Effector memory CD4-positive, alpha-beta T cell (primary cell): ENCODE results near the gene SLC5A11.

Experiments used
- DNase-seq, 3 donors: peaks; one replicate each; pipeline ENCODE4 v3.0.0-alpha.2; 2020
- H3K27ac ChIP-seq: 2 replicates; pipeline ENCODE4 v1.7.0; 2013; ENCODE audit warnings: mild to moderate bottlenecking, low read length, moderate library complexity; ENCODE audit not compliant: insufficient read depth, poor library complexity, severe bottlenecking
- H3K27me3 ChIP-seq: replicated peaks from 2 replicates; pipeline ENCODE4 v1.7.0; 2013; ENCODE audit warnings: mild to moderate bottlenecking, low read length; ENCODE audit not compliant: insufficient read depth, control insufficient read depth, poor library complexity, severe bottlenecking
- H3K36me3 ChIP-seq: 2 replicates; pipeline ENCODE4 v1.7.0; 2013; ENCODE audit warnings: mild to moderate bottlenecking, low read length, moderate library complexity; ENCODE audit not compliant: control insufficient read depth, insufficient read depth
- H3K4me1 ChIP-seq: 2 replicates; pipeline ENCODE4 v1.7.0; 2013; ENCODE audit warnings: low read length, mild to moderate bottlenecking; ENCODE audit not compliant: control insufficient read depth, insufficient read depth, poor library complexity, severe bottlenecking
- H3K4me3 ChIP-seq: 2 replicates; pipeline ENCODE4 v1.7.0; 2013; ENCODE audit warnings: low read length, low read depth, mild to moderate bottlenecking; ENCODE audit not compliant: insufficient read depth, poor library complexity, severe bottlenecking
- H3K9me3 ChIP-seq: 2 replicates; pipeline ENCODE4 v1.7.0; 2013; ENCODE audit warnings: mild to moderate bottlenecking, low read length, moderate library complexity; ENCODE audit not compliant: control insufficient read depth

Gene SLC5A11

GRCh38 chr16:24915019-24915418 lies 69.3 kb downstream of the SLC5A11 start:
- no peak for DNase-seq
- H3K4me1 ChIP-seq: no peaks in the 10 kb centered on the region
- no peak overlapping the region for H3K4me3 ChIP-seq
- no peaks in the 10 kb centered on the region for H3K27me3 ChIP-seq
- H3K36me3 ChIP-seq: peaks cover 6% of the 10 kb centered on the region
- H3K27ac ChIP-seq: no peak overlapping the region
- H3K9me3 ChIP-seq: no peaks in the 10 kb centered on the region

GRCh38 chr16:24915576-24915975 lies 69.8 kb downstream of the SLC5A11 start:
- H3K36me3 ChIP-seq: peaks cover 11% of the 10 kb centered on the region
- no peak overlapping the region for H3K4me3 ChIP-seq
- H3K4me1 ChIP-seq: no peaks in the 10 kb centered on the region
- no peaks in the 10 kb centered on the region for H3K27me3 ChIP-seq
- DNase-seq: no peak
- H3K9me3 ChIP-seq: no peaks in the 10 kb centered on the region
- H3K27ac ChIP-seq: no peak overlapping the region

DNA sequence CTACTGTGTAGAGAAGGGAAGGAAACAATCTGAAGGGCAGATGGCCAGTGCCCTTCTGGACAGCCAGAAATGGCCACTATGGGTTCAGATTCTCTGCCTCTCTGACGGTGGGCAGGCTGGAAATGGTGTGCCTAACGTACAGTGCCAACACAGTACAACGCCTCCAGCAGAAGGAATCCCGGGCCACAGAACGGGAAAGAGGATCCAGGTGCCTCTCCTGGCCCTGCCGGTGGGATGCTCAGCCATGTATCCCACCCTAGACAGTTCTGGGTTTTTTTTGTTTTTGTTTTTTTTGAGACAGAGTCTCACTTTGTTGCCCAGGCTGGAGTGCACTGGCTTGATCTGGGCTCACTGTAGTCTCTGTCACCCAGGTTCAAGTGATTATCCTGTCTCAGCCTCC lies 71.5 kb downstream of the SLC5A11 start:
- H3K4me3 ChIP-seq: no peak overlapping the region
- H3K4me1 ChIP-seq: no peaks in the 10 kb centered on the region
- no peak overlapping the region for H3K27ac ChIP-seq
- peaks cover 22% of the 10 kb centered on the region for H3K36me3 ChIP-seq
- H3K9me3 ChIP-seq: no peaks in the 10 kb centered on the region
- H3K27me3 ChIP-seq: no peaks in the 10 kb centered on the region
- DNase-seq: no peak

DNA sequence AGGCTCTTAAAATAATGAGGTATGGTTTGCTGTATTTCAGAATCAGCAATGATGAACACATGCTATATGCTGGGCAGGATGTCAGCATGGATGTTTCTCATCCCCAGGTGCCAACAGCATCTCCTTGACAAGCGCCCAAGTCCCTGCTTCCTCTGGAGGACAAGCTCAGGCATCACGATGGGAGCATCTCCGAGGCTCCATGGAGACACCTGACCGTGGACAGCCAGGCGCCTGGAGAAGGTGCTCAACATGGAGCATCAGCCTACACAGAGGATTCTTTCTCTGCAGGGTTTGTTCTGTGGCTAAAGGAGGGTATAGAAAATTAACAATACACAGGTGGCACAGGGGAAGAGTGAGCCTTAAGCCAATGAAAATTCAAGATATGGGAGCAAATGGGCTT lies 72.1 kb downstream of the SLC5A11 start:
- Histone ChIP-seq H3K36me3 (peaks cover 23% of the 10 kb centered on the region), H3K4me1 (no peaks in the 10 kb centered on the region), H3K27me3 (no peaks in the 10 kb centered on the region), H3K27ac (no peak overlapping the region), H3K4me3 (no peak overlapping the region), H3K9me3 (no peaks in the 10 kb centered on the region)
- no peak for DNase-seq

- no peaks in the 10 kb centered on the region for H3K27me3 ChIP-seq
- H3K4me1 ChIP-seq: no peaks in the 10 kb centered on the region
- no peaks in the 10 kb centered on the region for H3K9me3 ChIP-seq
- peaks cover 23% of the 10 kb centered on the region for H3K36me3 ChIP-seq
- H3K4me3 ChIP-seq: no peak overlapping the region
- no peak for DNase-seq
- H3K27ac ChIP-seq: no peak overlapping the region
These were observed 72.9 kb downstream of the SLC5A11 start for GRCh38 chr16:24918641-24919040.

GRCh38 chr16:24919536-24919935 lies 73.8 kb downstream of the SLC5A11 start:
- peaks cover 23% of the 10 kb centered on the region for H3K36me3 ChIP-seq
- H3K9me3 ChIP-seq: no peaks in the 10 kb centered on the region
- H3K27ac ChIP-seq: no peak overlapping the region
- no peaks in the 10 kb centered on the region for H3K27me3 ChIP-seq
- no peaks in the 10 kb centered on the region for H3K4me1 ChIP-seq
- DNase-seq: no peak
- no peak overlapping the region for H3K4me3 ChIP-seq

GRCh38 chr16:24920568-24920967 lies 74.8 kb downstream of the SLC5A11 start:
- no peak overlapping the region for H3K4me3 ChIP-seq
- no peak for DNase-seq
- H3K9me3 ChIP-seq: no peaks in the 10 kb centered on the region
- H3K4me1 ChIP-seq: no peaks in the 10 kb centered on the region
- H3K27me3 ChIP-seq: no peaks in the 10 kb centered on the region
- H3K36me3 ChIP-seq: peaks cover 26% of the 10 kb centered on the region
- H3K27ac ChIP-seq: no peak overlapping the region

DNA sequence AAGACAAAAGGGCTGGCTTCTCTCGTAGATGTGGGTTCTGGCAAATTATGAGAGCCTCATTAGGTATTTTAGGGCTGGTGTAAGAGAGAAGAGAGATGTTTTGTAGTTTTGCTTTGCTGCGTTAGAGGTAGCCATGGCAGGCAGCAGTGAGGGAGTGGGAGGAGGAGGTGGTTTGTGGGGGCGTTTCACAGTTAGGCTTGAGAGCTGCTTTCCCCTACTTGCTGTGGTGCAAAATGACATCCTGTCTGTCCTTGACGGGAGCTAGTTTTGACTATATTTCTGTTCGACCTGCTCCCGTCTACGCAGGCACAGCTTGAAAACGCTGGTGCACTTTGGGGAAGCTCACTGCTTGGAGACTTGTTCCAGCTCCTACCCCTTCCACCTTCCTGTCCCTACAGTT lies 75.5 kb downstream of the SLC5A11 start:
- no peaks in the 10 kb centered on the region for H3K4me1 ChIP-seq
- H3K27me3 ChIP-seq: no peaks in the 10 kb centered on the region
- DNase-seq: no peak
- no peak overlapping the region for H3K27ac ChIP-seq
- no peaks in the 10 kb centered on the region for H3K9me3 ChIP-seq
- peaks cover 27% of the 10 kb centered on the region for H3K36me3 ChIP-seq
- no peak overlapping the region for H3K4me3 ChIP-seq

DNA sequence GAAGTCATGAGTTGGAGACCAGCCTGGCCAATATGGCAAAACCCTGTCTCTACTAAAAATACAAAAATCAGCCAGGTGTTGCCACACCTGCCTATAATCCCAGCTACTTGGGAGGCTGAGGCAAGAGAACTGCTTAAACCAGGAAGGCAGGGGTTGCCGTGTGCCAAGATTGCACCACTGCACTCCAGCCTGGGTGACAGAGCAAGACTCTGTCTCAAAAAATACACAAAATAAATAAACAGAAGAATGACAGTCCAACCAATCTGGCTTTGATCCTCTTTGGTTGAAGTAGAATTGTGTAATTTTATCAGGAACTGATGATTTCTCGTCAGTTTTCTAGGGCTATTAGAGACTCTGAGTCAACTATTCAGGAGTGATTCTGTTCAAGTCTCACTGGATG lies 79.4 kb downstream of the SLC5A11 start:
- peaks cover 32% of the 10 kb centered on the region for H3K36me3 ChIP-seq
- no peaks in the 10 kb centered on the region for H3K4me1 ChIP-seq
- no peak overlapping the region for H3K4me3 ChIP-seq
- no peak overlapping the region for H3K27ac ChIP-seq
- H3K27me3 ChIP-seq: no peaks in the 10 kb centered on the region
- H3K9me3 ChIP-seq: no peaks in the 10 kb centered on the region
- no peak for DNase-seq

DNA sequence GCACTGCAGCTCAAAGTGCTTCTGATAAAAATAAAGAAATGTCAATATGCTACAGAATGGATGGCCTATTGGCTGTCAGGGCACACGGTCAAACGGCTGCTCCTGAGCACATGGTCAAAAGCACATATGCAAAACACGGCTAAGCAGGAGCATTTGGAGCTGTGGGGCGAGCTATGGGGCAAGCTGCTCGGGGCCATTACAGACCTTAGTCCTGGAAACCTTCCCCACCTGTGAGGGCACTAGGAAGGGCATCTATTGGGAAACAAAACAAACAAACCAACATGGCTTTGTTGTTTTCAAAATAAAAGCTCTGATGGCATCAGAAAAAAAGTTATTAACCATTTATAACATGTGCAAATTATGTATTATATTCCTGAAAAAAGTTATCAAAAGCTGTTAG lies 83.6 kb downstream of the SLC5A11 start:
- DNase-seq: no peak
- no peak overlapping the region for H3K27ac ChIP-seq
- no peaks in the 10 kb centered on the region for H3K27me3 ChIP-seq
- H3K4me1 ChIP-seq: no peaks in the 10 kb centered on the region
- no peaks in the 10 kb centered on the region for H3K9me3 ChIP-seq
- H3K4me3 ChIP-seq: no peak overlapping the region
- peaks cover 49% of the 10 kb centered on the region for H3K36me3 ChIP-seq

GRCh38 chr16:24930440-24930839 lies 84.7 kb downstream of the SLC5A11 start:
- H3K27ac ChIP-seq: no peak overlapping the region
- no peak for DNase-seq
- peaks cover 57% of the 10 kb centered on the region for H3K36me3 ChIP-seq
- H3K9me3 ChIP-seq: no peaks in the 10 kb centered on the region
- H3K4me3 ChIP-seq: no peak overlapping the region
- H3K4me1 ChIP-seq: no peaks in the 10 kb centered on the region
- no peaks in the 10 kb centered on the region for H3K27me3 ChIP-seq
